GM21447 (cell line): ENCODE data around the gene BCAT1.
"Not testable (repeated sequence)": the region's sequence is repeated elsewhere in the genome, so short reads cannot be mapped to it uniquely, and the experiment has no call there.

Source experiments
- ATAC-seq: cut with Tn5 transposase; IDR thresholded peaks from one replicate; pipeline ENCODE4 v1.9.1; 2021; ENCODE audit not compliant: unreplicated experiment

The BCAT1 gene

GRCh38 chr12:24820872-24821271, 128.0 kb downstream of the BCAT1 start:
- ATAC-seq: no peak

GRCh38 chr12:24818351-24818750, 130.6 kb downstream of the BCAT1 start:
- ATAC-seq: no peak

DNA sequence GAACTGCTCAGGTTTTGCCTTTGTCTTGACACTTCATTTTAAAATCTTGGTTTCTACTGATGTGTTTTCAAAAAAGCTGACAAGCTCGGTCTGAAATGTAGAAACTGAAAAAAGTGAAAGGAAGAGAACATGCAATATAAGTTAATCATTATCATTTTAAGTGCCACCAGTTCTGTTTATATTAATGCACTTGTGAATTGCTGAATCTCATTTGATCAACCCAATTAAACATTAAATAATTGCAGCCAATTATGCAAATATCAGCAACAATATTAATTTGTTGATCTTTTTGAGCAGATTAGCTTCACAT, 133.8 kb downstream of the BCAT1 start:
- ATAC-seq: peak; percentile 58

DNA sequence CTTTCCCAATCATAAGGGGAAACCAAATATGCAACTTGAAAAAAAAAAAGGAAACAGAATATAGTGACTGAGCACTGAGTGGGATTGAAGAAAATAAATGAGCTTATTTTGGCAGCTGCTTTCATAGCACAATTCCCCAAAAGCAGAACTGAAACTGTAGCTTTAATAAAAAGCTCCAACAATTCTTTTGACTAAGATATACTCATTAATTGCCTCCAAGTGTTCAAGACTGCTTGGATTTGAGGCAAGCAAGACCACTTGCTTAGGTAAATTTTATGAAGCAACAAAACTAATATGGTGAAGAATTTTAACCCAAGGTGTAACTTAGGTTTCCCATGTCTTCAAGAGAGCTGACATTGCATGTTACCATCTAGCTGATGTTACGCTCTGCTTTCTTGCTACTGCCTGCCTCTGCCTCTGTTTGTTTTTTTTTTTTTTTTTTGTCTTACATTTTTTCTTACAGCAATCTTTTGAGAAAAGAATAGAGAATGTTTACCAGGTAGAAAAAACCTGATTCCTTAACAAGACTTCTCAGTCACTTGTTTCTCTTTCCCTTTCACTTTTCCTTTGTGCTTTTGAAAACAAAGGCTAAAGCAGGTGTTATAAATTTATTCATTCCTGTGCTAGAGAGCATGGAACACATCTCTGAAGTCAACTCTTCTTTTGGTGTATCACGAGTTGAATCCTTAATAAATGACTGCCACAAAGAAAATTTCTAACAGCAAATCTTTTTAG, 134.4 kb downstream of the BCAT1 start:
- peak; percentile 89 for ATAC-seq

DNA sequence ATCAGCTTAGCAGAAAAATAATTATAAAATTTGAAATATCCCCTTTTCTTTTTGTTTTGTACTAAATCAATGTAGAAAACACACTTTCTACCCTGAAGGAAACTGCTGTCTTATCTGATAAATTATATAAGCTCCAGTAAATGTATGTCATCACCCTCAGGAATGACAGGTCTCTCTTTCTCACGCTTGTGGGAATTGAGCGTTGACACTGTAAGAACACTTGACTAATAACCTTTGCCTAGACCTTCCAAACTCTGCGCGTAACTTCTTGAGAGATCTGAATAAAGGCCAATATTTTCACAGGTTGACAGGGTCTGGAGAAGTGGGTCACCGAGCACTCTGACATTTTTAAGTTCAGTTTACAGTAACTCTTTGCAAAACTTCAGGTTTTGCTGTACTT, 138.5 kb downstream of the BCAT1 start:
- no peak for ATAC-seq

- not testable (repeated sequence) for ATAC-seq
These were observed 139.6 kb downstream of the BCAT1 start for GRCh38 chr12:24809306-24809705.

GRCh38 chr12:24808651-24809050, 140.2 kb downstream of the BCAT1 start:
- ATAC-seq: no peak

DNA sequence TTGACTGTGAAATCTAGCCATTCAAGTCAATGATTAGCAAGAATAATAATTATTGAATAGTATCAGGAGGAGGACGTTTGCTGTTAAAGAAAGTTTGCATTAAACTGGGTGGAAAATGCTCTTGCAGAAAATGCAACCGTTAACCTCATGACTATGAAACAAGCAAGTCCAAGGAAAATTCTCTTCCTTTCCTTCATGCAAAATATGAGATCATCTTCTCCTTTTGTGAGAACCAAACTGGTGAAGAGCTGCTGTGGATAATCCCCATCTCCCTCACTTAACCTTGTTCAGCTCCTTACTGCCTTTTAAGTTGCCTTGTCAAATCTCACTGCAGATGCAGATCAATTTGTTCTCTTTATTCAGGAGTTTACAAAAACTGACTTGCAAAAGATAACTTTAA, 142.5 kb downstream of the BCAT1 start:
- no peak for ATAC-seq

GRCh38 chr12:24803430-24804245, 145.3 kb downstream of the BCAT1 start:
- ATAC-seq: no peak

DNA sequence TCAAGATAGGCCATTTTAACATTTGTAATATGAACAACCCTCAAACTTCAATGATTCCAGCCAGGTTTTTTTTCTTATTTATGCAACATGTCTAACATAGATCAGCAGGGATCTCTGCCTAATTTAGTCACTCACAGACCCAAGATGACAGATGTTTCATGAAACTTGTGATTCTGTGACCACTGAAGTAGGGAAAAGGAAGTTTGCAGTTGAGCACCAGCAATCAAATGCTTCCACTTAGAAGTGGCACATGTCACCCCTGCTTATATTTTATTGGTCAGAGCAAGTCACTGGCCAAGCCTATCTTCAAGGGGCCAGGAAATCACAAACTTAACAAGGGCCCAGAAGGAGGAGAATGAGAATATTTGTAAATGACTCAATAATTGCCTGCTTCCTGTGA, 150.6 kb downstream of the BCAT1 start:
- peak; percentile 86 for ATAC-seq

DNA sequence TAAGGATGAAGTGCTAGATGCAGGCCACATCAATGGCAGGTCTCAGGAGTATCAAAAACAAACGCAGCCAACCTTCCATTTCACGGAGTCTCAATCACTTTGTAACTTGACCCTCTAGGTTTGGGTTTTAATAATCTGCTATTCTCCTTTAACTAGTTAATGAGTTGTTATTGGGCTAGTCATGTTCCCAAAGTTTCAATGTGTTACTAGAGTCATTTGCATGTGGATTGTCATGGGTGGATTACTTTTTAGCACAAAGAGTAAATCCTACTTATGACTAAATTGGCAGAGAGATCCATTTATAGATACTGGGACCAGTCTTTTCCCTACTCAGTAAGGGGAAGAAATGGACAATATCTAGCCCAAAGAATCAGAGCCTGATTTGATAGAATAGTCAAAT, 151.0 kb downstream of the BCAT1 start:
- ATAC-seq: no peak

DNA sequence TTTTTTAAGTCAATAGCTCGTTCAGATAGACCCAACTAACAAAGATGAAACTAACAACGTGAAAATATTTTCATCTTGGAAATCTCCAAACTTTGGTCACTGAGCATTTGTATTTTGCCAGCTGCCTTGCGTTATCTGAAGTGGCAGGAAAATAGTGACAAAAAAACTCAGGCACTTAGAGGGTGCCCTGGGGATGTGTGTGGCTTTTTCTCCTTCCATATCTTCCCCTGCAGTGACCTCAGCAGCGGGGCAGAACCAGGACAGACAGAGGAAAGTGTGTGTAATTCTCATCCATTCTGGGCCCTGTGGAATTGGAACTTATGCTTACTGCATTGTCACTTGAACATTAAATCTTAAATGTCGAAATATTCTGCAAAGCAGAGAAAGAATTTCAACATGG, 152.0 kb downstream of the BCAT1 start:
- ATAC-seq: no peak

- ATAC-seq: no peak
These were observed 153.1 kb downstream of the BCAT1 start for GRCh38 chr12:24795699-24796347.

GRCh38 chr12:24791622-24792021, 157.3 kb downstream of the BCAT1 start:
- ATAC-seq: no peak

DNA sequence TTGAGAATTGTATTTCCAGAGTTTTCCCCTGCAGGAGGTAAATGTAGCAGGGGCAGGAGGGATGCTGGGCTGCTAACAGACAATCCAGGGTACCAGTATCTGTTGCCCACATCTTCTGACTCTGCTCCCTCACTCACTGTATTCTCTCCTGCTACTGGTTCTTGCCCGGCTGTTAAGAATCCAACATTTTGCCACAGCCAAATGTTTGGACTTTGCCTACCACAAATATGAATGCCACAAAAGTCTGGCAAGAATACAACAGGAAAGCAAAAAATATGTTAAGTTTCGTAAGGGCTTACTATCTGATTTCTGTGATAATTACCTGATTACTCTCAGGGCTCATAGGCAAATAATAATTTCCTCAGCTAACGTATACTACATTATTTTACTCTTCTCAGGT, 160.0 kb downstream of the BCAT1 start:
- no peak for ATAC-seq

GRCh38 chr12:24780697-24781368, 168.1 kb downstream of the BCAT1 start:
- no peak for ATAC-seq

- ATAC-seq: no peak
These were observed 170.2 kb downstream of the BCAT1 start for GRCh38 chr12:24778486-24779304.

- ATAC-seq: no peak
These were observed 171.5 kb downstream of the BCAT1 start for GRCh38 chr12:24777359-24777758.

- ATAC-seq: no peak
These were observed 172.0 kb downstream of the BCAT1 start for GRCh38 chr12:24776861-24777260.

GRCh38 chr12:24775073-24775472, 173.8 kb downstream of the BCAT1 start:
- ATAC-seq: no peak

DNA sequence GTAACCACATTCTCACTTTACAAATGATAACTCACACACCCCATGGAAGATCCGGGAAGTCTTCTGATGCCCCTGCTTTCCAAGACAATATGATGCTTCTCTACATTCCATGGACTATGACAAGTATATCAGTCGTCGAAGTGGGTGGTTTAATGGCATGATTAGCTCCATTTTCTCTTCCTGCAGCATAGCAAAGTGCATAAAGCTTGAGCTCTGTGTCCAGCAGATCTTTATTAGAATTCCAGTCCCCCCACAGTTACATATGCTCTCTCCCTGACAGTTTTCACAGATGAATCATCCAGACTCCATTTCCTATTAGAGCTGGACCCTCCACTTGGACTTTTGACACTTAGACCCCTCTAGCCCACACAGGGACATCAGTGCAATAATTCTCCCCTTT, 174.9 kb downstream of the BCAT1 start:
- no peak for ATAC-seq
